Smooth muscle cell (in vitro differentiated cells): ENCODE data around the gene STARD13. TPM values are rescaled to one million over a fixed set of nuclear protein-coding genes. Genes with fewer than 3 reads are reported as not detected.

Experiments
- DNase-seq: peaks from one replicate; lab custom pipeline; 2025; ENCODE audit not compliant: unreplicated experiment; lab: John Stamatoyannopoulos, UW
- H2AFZ ChIP-seq: fragments of 200-600 bp; sonication (generic); 2 replicates; pipeline ENCODE4 v1.6.0; 2016; ENCODE audit warnings: antibody characterized with exemption, low read depth, mild to moderate bottlenecking
- H3F3A ChIP-seq: fragments of 200-600 bp; sonication (generic); 2 replicates; pipeline ENCODE4 v1.6.0; 2017; ENCODE audit warnings: antibody characterized with exemption, low read depth
- H3K27ac ChIP-seq: fragments of 200-600 bp; sonication (generic); 2 replicates; pipeline ENCODE4 v1.5.1; 2016; ENCODE audit warnings: low read depth, mild to moderate bottlenecking
- H3K27me3 ChIP-seq: fragments of 200-600 bp; sonication (generic); 2 replicates; pipeline ENCODE4 v1.6.1; 2016; ENCODE audit warnings: low read depth, mild to moderate bottlenecking
- H3K36me3 ChIP-seq: fragments of 200-600 bp; sonication (generic); 2 replicates; pipeline ENCODE4 v1.5.1; 2016; ENCODE audit warnings: low read depth
- H3K4me1 ChIP-seq: fragments of 200-600 bp; sonication (generic); 2 replicates; pipeline ENCODE4 v1.5.1; 2016; ENCODE audit warnings: low read depth
- H3K4me2 ChIP-seq: fragments of 200-600 bp; sonication (generic); 2 replicates; pipeline ENCODE4 v1.6.0; 2016; ENCODE audit warnings: mild to moderate bottlenecking
- H3K4me3 ChIP-seq: fragments of 200-600 bp; sonication (generic); 2 replicates; pipeline ENCODE4 v1.5.1; 2016; ENCODE audit warnings: mild to moderate bottlenecking
- H3K79me2 ChIP-seq: fragments of 200-600 bp; sonication (generic); 2 replicates; pipeline ENCODE4 v1.6.0; 2016; ENCODE audit warnings: low read depth, mild to moderate bottlenecking
- H3K9ac ChIP-seq: fragments of 200-600 bp; sonication (generic); 2 replicates; pipeline ENCODE4 v1.6.0; 2016; ENCODE audit warnings: low read depth
- H3K9me3 ChIP-seq: fragments of 200-600 bp; sonication (generic); replicated peaks from 2 replicates; pipeline ENCODE4 v1.5.1; 2016; ENCODE audit warnings: low read depth
- H4K20me1 ChIP-seq: fragments of 200-600 bp; sonication (generic); 2 replicates; pipeline ENCODE4 v1.6.0; 2016; ENCODE audit warnings: low read depth
- CTCF ChIP-seq: fragments of 200-600 bp; sonication (generic); IDR thresholded peaks from 2 replicates; pipeline ENCODE4 v1.5.1; 2017; ENCODE audit warnings: borderline replicate concordance, mild to moderate bottlenecking, antibody characterized with exemption; ENCODE audit not compliant: insufficient read depth, poor library complexity, severe bottlenecking
- WGBS: methylation state at CpG from one replicate; pipeline ENCODE4 v1.1.7; 2016; ENCODE audit warnings: low lambda C conversion rate; 5-methylcytosine and 5-hydroxymethylcytosine counted together
- polyA plus RNA-seq: library from polyadenylated mRNA; unstranded; fragments of >200 nt; fragmentation: Nextera tagmentation; extraction: Ambion mirVana; gene quantifications from 2 replicates; pipeline ENCODE4 v1.2.1, GENCODE V29; 2016
- total RNA-seq: library from RNA; depleted of rRNA; stranded (reverse); fragments of >200 nt; gene quantifications from 2 replicates; pipeline ENCODE4 v1.2.3, GENCODE V29; 2014

Gene STARD13
- total and polyA plus RNA-seq, 2 experiments from 2014 or later, result 12.4 to 18.8 TPM

DNA sequence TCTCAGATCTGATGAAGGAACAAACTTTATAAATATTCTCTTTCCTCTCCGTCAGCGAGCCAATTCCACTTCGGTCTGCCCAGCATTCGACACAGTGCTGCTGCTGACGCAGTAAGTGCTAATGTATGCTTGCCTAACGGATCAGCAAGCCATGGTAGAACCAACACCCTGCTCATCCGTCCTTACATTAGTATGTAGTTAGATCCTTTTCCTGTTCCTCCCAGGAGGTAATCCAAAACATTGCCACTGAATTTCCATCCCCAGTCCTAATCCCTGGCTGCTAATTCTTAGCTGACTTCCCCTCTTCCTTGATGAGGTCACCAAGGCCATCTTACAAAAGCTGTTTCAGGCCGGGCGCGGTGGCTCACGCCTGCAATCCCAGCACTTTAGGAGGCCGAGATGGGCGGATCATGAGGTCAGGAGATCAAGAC is 88.0 kb downstream of the STARD13 start:
- Histone ChIP-seq H3K36me3 (no peaks in the 10 kb centered on the region), H3K27me3 (no peaks in the 10 kb centered on the region), H3K4me3 (no peak overlapping the region), H3K27ac (peak overlapping the region; percentile 98), H3K79me2 (peaks cover 41% of the 10 kb centered on the region), H2AFZ (no peak overlapping the region), H3K4me1 (peaks cover 9% of the 10 kb centered on the region), H3K4me2 (no peak overlapping the region), H3F3A (peaks cover 4% of the 10 kb centered on the region), H3K9ac (peak overlapping the region; percentile 7), H3K9me3 (no peaks in the 10 kb centered on the region), H4K20me1 (no peaks in the 10 kb centered on the region)
- 86% methylated on average over 13 of the region's 13 CpGs for WGBS
- DNase-seq, result no peak
- no peak for TF ChIP-seq CTCF

DNA sequence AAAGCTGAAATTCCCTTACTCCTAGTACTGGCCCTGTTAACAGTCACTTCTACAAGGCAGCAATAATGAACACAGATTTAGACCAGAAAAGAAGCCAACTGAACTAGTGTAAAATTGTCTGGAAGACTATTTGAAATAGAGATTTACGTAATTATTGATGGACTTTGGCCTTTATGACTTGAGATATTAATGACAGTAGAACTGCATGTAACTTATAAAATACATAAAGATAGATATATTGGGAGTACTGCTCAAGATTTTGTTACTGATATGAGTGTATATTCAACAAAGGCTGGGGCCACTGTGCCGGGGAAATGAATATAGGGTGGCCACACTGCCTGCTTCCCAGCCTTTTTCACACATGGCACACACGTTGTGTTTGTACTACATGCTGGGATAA is 88.8 kb downstream of the STARD13 start:
- Histone ChIP-seq H3K27me3 (no peaks in the 10 kb centered on the region), H2AFZ (no peak overlapping the region), H4K20me1 (no peaks in the 10 kb centered on the region), H3K27ac (peak overlapping the region; percentile 98), H3K4me3 (no peak overlapping the region), H3K4me2 (peak overlapping the region; percentile 9), H3K79me2 (peaks cover 33% of the 10 kb centered on the region), H3K9ac (peak overlapping the region; percentile 7), H3K4me1 (peaks cover 9% of the 10 kb centered on the region), H3K9me3 (no peaks in the 10 kb centered on the region), H3K36me3 (no peaks in the 10 kb centered on the region), H3F3A (peaks cover 7% of the 10 kb centered on the region)
- TF ChIP-seq CTCF, result no peak
- no peak for DNase-seq
- 93% methylated on average over 3 of the region's 3 CpGs for WGBS

DNA sequence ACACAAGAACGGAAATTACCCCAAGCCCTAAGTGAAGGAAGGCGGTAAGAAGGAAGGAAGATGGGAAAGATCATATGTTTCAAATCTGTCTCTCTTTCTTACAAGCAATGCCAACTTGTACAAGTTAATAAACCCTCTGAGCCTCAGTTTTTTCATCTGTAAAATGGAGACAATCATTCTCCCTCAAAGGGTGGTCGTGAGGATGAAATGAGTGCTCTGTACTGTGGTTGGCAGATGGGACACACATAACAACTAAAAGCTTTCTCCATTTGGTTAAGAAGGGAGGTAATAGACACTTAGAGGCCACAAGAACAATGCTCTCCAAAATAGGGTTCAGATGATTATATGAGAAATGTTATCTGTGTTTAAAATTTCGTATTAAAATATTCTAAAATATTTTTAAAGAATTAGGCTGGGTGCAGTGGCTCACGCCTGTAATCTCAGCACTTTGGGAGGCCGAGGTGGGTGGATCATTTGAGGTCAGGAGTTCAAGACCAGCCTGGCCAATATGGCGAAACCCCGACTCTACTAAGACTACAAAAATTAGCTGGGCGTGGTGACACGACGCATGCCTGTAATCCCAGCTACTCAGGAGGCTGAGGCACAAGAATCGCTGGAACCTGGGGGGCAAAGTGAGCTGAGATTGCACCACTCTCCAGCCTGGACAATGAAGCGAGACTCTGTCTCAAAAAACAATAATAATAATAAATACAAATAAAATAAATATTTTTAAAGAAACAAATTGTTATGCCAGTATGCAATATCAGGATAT is 89.7 kb downstream of the STARD13 start:
- no peaks in the 10 kb centered on the region for H3K36me3 ChIP-seq
- peaks cover 29% of the 10 kb centered on the region for H3K79me2 ChIP-seq
- peak overlapping the region; percentile 98 for H3K27ac ChIP-seq
- H3K9ac ChIP-seq, result peak overlapping the region; percentile 92
- no peak for DNase-seq
- peaks cover 7% of the 10 kb centered on the region for H3F3A ChIP-seq
- no peaks in the 10 kb centered on the region for H4K20me1 ChIP-seq
- peaks cover 13% of the 10 kb centered on the region for H3K4me1 ChIP-seq
- no peaks in the 10 kb centered on the region for H3K9me3 ChIP-seq
- no peak overlapping the region for H3K4me3 ChIP-seq
- no peak for TF ChIP-seq CTCF
- 88% methylated on average over 13 of the region's 13 CpGs for WGBS
- peak overlapping the region; percentile 54 for H3K4me2 ChIP-seq
- no peak overlapping the region for H2AFZ ChIP-seq
- H3K27me3 ChIP-seq, result no peaks in the 10 kb centered on the region
